HG02759 (cell line): Measurements from ENCODE around the gene DDX10.
A peak's percentile ranks its signal among the peaks of the same experiment; 100 is the strongest.

Experiments used
- ATAC-seq: cut with Tn5 transposase; IDR thresholded peaks from one replicate; pipeline ENCODE4 v1.9.1; 2021; ENCODE audit warnings: mild to moderate bottlenecking, moderate library complexity; ENCODE audit not compliant: unreplicated experiment

The DDX10 gene

DNA sequence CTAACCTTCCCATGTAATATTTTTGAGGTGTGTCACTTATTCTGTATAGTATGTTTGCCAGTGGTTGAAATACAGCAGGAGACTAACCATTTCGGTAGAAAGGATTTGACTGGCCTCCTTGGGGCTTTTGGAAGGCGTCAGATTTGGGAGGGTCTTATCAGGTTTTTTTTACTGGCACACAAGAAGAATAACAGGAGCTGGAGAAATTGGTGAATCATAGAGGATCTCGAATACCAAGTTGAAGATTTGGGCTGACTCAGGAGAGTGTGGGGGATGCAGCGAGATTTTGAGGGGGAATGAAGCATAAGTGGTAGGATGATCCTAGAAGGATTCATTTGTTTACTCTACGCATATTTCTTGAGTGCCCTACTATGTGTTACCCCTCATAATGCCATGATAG lies 200.5 kb downstream of the DDX10 start:
- ATAC-seq: no peak

GRCh38 chr11:108866781-108867180 lies 201.9 kb downstream of the DDX10 start:
- no peak for ATAC-seq

GRCh38 chr11:108870373-108871020 lies 205.6 kb downstream of the DDX10 start:
- ATAC-seq: no peak

DNA sequence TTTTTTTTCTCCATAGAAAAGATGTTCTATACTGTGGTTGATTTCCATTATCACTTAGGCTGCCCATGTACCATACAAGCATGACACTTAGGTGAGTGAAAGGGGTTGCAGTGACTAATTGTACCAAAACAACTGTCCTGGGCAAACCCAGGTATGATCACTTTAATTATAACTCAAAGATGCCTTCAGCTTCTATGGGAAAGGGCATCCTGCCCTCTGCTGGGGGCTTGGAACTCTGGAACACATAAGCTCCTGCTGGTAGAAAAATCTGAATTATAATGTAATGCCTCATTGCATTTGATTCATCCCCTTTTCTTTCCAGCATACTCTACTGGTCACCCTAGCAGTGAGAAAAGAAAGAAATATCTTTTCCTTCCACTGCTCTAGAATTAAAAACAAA lies 206.3 kb downstream of the DDX10 start:
- ATAC-seq: no peak

DNA sequence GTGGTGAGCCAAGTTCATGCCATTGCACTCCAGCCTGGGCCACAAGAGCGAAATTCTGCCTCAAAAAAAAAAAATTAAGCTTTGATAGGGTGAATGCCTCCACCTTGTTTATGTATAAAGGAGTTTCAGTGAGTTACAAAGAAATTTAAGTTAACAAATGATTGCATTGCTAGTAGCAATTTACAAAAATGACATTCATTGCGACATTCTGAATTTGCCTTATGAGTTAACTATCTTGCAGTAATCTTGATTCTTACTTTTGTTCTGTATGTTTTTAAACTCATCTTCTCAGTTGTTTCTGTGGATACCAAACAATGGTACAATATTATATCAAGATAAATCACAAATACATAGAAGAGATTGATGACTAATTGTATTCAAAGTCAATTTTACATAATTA lies 207.0 kb downstream of the DDX10 start:
- no peak for ATAC-seq

- no peak for ATAC-seq
Observed at GRCh38 chr11:108872781-108873291, 208.0 kb downstream of the DDX10 start.

GRCh38 chr11:108873310-108873709 lies 208.4 kb downstream of the DDX10 start:
- ATAC-seq: no peak

GRCh38 chr11:108873941-108874340 lies 209.1 kb downstream of the DDX10 start:
- no peak for ATAC-seq

GRCh38 chr11:108875134-108875533 lies 210.3 kb downstream of the DDX10 start:
- no peak for ATAC-seq

- no peak for ATAC-seq
Observed at GRCh38 chr11:108877178-108877577, 212.3 kb downstream of the DDX10 start.

- ATAC-seq: no peak
Observed at GRCh38 chr11:108880510-108880909, 215.6 kb downstream of the DDX10 start.

DNA sequence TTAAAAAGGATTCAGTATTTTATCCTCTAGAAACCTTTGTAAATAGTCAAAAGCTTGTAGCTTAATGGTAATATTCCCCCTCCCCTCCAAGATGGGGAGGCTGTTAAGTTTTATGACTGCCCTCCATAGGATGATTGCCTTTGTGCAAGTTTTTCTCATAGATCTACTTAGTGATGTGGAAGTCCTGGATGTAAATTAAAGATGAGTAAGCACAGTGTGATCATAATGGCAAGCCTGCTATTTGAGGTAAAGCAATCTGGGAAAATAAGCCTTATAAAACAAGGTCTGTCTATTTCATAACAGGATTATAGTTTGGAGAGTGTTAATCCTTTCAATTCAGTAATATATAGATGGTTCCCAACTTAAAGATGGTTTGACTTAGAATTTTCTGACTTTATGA lies 216.3 kb downstream of the DDX10 start:
- ATAC-seq: no peak

- no peak for ATAC-seq
Observed at GRCh38 chr11:108882211-108882831, 217.5 kb downstream of the DDX10 start.

DNA sequence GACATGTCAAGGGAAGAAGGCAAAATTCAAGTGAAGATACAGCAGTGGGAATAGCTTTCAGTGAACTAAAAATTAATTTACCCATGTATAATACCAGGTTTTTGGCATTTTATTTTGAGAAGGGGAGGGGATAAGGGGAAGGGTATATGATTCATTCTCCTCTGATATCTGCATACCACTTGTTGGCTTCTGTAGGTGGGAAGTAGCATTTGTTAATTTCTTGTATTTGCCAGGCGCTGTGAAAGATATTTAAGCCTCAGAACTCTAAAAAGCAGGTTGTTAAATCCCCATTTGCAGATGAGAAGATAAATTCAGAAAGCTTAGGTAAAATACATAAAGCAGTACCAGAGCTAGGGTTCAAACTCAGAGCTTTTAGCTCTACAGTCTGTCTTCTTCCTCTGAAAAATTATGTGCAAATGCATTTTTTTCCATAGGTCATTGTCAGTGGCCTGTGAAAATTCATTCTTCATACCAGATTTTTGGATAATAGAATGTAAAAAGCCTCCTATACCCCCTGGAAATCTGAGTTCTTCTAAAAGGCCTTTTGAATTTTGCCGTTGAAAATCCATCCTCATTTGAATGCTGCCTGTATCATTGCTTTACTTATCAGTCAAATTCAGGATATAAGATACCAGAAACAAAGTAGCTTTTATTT lies 221.3 kb downstream of the DDX10 start:
- no peak for ATAC-seq

DNA sequence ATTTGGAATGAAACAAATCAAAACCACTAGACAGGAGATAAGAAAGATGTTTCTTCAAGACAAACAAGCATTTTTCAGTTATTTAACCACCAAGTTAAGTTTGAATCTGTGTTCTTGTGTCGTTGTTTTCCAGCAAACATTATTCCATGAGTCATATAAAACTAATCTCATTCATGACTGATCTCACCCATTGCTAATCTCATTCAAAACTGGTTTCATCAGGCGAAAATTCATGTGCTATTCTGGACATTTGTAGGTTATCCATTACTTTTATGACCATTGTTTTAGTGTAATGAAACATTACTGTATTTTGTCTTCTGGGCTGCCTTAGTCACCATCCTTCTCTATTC lies 221.8 kb downstream of the DDX10 start:
- ATAC-seq: no peak

- ATAC-seq: no peak
Observed at GRCh38 chr11:108887436-108888238, 222.8 kb downstream of the DDX10 start.

DNA sequence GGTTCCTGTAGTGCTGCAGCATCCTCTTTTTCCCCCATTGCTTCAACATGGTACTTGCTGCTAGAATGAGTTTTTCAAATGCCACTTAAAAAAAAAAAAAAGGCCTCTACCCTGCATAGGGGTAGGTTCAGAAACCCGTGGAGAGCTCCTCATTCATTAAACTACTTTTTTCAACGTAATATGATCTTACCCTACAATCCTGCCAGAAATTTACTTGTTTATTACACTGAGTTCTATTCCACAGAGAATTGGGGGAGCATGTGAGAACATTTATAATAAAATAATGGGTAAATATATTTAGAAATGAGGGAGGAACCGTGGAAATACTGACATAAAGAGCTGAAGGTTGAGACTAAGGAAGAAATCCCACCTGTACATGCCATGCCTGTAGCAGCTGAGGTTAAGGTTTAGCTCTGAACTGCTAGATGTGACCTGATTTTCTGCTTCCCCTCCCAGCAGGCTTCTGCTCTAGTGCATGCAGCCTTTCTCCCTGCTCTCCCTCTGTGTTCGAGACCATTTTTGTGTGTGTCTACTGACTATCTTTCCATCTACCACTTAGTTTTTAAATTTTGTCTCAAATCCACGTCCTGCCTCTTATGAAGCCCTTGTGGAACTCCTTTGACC lies 225.7 kb downstream of the DDX10 start:
- ATAC-seq: no peak

DNA sequence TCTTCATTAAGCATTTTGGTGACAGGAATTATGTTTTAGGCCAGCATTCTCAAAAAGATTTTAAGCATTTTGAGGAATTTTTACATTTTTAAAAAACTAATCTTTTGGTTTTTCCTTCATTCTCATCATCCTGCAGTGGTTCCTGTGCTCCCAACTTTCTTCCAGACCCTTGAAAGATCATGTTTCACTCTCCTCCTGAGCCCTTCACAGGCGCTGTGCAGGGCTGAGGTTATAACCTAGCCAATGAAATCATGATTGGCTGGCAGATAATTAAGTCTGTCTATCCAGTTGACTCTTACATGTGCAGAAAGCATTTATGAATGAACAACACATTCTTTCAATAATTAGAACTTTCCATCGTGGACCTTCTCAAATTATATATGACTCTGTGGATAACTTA lies 226.3 kb downstream of the DDX10 start:
- ATAC-seq: no peak

DNA sequence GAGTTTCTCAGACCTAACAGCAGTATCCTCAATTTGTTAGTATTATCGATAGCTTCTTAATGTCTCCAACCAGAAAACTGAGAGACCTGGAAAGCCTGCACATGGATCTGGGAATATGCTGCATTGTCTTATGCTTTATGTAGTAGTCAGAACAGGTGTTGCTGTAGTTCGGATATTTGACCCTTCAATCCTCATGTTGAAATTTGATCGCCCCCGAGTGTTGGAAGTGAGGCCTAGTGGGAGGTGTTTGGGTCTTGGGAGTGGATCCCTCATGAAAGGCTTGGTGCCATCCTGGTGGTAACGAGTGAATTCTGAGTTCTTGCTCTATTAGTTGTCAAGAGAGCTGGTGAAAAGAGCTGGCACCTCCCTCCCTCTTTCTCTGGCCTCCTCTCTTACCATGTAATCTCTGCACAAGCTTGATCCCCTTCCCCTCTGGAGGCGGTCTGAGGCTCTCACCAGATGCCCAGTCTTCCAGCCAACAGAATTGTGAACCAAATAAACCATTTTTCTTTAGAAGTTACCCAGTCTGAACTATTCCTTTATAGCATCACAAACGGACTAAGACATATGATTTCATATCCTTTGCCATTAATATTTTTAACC lies 227.1 kb downstream of the DDX10 start:
- ATAC-seq: no peak

DNA sequence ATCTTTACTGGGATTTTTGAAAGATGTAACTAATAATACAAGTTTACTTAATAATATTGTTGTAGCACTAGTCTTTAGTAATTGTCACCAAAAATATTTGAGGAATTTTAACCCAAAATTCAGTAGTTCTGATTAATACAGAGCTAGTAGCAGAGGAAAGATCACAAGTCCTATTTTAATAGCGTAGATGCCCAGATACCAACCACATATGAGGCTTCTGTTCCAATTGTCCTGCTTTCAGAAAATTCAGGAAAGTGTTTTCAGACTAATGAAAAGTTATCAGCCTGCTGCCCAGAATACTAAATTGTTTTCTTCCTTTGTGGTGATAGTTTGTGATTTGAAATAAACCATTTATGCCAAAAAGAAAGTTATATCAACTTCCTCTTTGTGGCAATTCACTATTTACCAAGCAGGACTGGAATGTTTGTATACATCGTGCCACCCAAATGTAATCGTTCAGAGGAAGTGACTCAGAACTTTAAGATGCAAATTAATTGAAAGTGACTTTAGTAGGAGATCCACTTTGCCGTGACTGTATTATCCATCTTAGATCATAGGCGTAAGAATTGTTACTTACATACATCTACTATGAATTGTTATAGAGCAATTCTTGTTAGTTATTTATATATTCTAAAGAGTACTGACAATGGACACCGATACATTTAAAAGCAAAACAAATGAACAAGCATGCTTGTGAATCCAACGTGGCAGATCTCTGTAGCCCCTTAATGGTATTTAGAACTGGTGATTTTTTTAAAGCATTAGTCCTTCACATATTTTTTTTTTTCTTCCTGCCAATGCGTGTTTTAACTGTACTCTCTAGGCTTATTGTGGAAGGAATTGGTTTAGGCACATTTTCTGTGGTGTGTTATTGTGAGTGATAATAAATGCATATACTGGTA lies 231.0 kb downstream of the DDX10 start:
- ATAC-seq: peak; percentile 71
